Tibial nerve (tissue), 3 donors: Measurements from ENCODE around the gene M1AP.

Experiments
- CTCF ChIP-seq, 5 experiments: fragments of 200-600 bp in 3 of 5; fragments of 450-650 bp in 2 of 5; sonication (generic) in 3 of 5; IDR thresholded peaks; one replicate each; pipeline ENCODE4 v1.5.1; 2016 to 2019; ENCODE audit warnings: antibody characterized with exemption in 5 of 5, mild to moderate bottlenecking in 3 of 5, moderate library complexity in 2 of 5
- POLR2A ChIP-seq, 2 donors: fragments of 450-650 bp; IDR thresholded peaks; one replicate each; pipeline ENCODE4 v1.6.1; 2017; ENCODE audit warnings: antibody characterized with exemption in 2 of 2, mild to moderate bottlenecking in 2 of 2, moderate library complexity in 2 of 2

DNA sequence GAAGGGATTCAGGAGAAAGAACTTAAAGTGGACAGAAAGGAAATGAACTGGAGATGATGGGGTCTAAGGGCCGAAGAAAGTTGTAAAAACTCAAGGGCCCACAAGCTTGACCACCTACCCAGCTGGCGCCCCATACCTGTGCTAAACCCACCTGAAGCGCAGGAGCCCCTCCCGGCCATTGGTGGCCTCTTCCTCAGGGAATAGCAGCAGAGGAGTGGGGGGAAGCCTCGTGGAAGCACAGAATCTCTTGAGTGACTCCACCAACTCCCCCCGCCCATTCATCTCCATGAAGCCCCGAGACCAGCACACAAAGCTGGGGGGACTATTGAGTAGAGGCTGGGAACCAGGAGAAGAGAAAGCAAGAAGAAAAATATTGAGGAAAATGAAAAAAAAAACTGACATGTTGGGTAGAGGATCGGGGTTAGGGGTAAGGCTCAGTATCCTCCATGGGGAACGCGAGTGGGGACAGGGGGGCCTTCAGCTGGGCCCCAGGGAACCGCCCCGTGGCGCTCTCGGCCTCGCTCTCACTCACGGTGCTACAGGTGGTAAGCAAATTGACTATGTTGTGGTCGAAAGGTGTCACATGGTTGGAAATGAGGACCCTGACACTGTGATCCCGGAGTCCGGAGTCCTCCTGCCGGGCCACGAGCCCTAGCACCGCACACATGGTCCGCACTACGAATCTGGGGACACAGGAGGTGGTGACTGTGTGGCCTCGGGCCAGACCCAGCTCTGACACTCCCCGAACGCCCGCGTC is 119.4 kb downstream of the M1AP start:
- no peak for TF ChIP-seq CTCF (IDR thresholded peaks at IDR 0.05)
- no peak for TF ChIP-seq POLR2A (IDR thresholded peaks at IDR 0.05)
